ENCODE results near the gene RLN3. TPM values are rescaled to one million over a fixed set of nuclear protein-coding genes. Genes with fewer than 3 reads are reported as not detected.

RLN3 gene
- total RNA-seq, 6 donors from 2014 or later = 0.43 TPM; not detected in 5

DNA sequence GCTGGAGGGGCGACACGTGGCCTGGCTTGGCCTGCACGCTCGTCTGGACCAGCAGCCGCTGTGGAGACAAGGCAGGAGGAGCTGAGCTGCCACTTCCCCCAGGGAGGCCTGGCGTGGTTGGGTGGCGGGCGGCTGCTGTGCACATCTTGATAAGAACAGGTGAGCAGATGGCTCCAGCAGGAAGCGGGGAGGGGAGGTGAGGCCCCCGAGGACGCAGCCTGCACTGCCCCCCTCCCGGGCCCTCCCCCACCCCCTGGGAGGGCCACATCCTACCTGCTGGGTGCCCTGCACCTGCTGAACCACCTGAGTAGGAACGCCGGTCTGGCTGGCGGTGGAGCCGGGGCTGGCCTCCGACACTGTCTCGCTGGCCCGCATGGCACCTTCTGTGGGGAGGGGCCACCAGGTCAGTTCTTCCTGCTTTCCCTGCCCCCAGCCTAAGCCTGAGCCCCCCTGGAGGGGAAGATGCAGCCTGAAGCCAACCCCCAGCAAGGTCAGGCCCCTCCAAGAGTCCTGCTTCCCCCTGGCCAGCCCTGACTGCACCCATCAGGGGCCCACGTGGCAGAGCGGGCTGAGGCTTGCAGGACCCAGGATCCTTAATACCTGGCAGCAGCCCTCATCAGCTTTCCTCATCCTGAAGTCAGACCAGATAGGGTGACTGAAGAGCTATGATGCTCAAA, 44.6 kb upstream of the RLN3 start:
- DNase-seq = peak in 1 of 2 donors; percentile 81
- ATAC-seq (ENCODE audit: low FRiP score in 2 of 2) = no peak
- peak overlapping the region in 1 of 4 donors; percentile 15 for H3K27ac ChIP-seq
- 88% methylated on average over 13 of the region's 21 CpGs; no CpG with 5 or more reads in 1 of the 2 donors for WGBS, 2 donors
- no peak overlapping the region for H3K4me3 ChIP-seq
- H3K36me3 ChIP-seq = peaks cover 0 to 23% (median 9%) of the 10 kb centered on the region in 4 donors
- H3K4me1 ChIP-seq = peaks cover 37 to 55% (median 46%) of the 10 kb centered on the region in 4 donors
- H3K27me3 ChIP-seq = no peaks in the 10 kb centered on the region
- no peaks in the 10 kb centered on the region for H3K9me3 ChIP-seq
- TF ChIP-seq, protein P1, sequence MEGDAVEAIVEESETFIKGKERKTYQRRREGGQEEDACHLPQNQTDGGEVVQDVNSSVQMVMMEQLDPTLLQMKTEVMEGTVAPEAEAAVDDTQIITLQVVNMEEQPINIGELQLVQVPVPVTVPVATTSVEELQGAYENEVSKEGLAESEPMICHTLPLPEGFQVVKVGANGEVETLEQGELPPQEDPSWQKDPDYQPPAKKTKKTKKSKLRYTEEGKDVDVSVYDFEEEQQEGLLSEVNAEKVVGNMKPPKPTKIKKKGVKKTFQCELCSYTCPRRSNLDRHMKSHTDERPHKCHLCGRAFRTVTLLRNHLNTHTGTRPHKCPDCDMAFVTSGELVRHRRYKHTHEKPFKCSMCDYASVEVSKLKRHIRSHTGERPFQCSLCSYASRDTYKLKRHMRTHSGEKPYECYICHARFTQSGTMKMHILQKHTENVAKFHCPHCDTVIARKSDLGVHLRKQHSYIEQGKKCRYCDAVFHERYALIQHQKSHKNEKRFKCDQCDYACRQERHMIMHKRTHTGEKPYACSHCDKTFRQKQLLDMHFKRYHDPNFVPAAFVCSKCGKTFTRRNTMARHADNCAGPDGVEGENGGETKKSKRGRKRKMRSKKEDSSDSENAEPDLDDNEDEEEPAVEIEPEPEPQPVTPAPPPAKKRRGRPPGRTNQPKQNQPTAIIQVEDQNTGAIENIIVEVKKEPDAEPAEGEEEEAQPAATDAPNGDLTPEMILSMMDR (IDR thresholded peaks at IDR 0.05) = no peak
- TF ChIP-seq POLR2A (IDR thresholded peaks at IDR 0.05) = no peak
- TF ChIP-seq EP300 (IDR thresholded peaks at IDR 0.05) = no peak
- TF ChIP-seq POLR2AphosphoS5 (IDR thresholded peaks at IDR 0.05) = no peak

DNA sequence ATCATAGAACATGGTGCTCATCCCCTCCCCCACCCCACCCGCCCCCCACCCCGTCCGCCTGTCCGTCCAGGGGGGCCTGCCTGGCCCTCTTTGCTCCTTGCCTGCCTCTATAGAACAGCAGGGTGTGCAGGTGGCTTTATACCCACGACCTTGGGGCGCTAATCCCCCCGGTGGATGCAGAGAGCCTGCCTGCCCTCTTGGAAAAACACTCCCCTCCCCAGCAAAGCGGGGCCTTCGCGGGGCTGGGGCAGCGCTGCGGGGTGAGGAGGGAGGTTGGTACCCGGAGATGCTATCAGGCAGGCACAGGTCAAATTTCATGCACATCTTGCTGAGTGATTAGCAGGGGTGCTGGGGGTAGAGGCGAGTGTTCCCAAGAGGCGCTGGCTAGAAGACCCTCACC, 43.8 kb upstream of the RLN3 start:
- TF ChIP-seq, protein P1 (IDR thresholded peaks at IDR 0.05) = no peak
- TF ChIP-seq POLR2A (IDR thresholded peaks at IDR 0.05) = no peak
- TF ChIP-seq EP300 (IDR thresholded peaks at IDR 0.05) = no peak
- TF ChIP-seq POLR2AphosphoS5 (IDR thresholded peaks at IDR 0.05) = no peak
- Histone ChIP-seq H3K27me3 (no peaks in the 10 kb centered on the region), H3K9me3 (no peaks in the 10 kb centered on the region), H3K36me3 (peaks cover 0 to 26% (median 9%) of the 10 kb centered on the region in 4 donors), H3K4me1 (peaks cover 38 to 49% (median 42%) of the 10 kb centered on the region in 4 donors), H3K27ac (peak overlapping the region in 1 of 4 donors; percentile 93), H3K4me3 (no peak overlapping the region)
- ATAC-seq (ENCODE audit: low FRiP score in 2 of 2) (no peak), DNase-seq (peak in 1 of 2 donors; percentile 67)
- 85 to 91% methylated on average over 6 to 14 of the region's 15 CpGs for WGBS, 2 donors

DNA sequence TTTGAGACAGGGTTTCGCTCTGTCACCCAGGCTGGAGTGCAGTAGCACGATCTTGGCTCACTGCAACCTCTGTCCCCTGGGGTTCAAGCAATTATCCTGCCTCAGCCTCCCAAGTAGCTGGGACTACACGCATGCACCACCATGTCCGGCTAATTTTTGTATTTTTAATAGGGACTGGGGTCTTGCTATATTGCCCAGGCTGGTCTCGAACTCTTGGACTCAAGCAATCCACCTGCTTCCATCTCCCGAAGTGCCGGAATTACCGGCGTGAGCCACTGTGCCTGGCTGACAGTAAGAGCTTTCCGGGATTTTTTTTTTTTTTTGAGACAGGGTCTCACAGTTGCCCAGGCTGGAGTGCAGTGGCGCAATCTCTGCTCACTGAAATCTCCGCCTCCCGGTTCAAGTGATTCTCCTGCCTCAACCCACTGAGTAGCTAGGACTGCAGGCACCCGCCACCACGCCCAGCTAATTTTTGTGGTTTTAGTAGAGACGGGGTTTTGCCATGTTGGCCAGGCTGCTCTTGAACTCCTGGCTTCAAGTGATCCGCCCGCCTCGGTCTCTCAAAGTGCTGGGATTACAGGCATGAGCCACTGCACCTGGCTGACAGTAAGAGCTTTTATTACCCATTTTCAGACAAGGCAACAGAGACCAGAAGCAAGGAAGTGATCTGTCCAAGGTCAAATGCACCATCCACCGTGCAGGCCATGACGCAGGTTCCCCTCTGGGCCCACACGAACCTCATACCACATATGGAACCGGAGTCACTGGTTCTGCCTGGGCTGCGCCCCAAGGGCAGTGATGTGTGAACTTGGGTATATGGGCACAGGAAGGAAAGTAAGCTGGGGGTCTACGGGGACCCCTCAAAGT, 42.8 kb upstream of the RLN3 start:
- peak overlapping the region; percentile 84 to 97 (median 92) for H3K27ac ChIP-seq
- WGBS, 2 donors = 61 to 73% methylated on average over 23 to 25 of the region's 25 CpGs
- DNase-seq = peak in 1 of 2 donors; percentile 92
- H3K27me3 ChIP-seq = no peaks in the 10 kb centered on the region
- H3K36me3 ChIP-seq = peaks cover 0 to 28% (median 9%) of the 10 kb centered on the region in 4 donors
- ATAC-seq (ENCODE audit: low FRiP score in 2 of 2) = peak in 1 of 2 donors; percentile 24
- peak in 1 of 2 donors; percentile 3 for TF ChIP-seq POLR2AphosphoS5 (IDR thresholded peaks at IDR 0.05)
- TF ChIP-seq, protein P1 (IDR thresholded peaks at IDR 0.05) = no peak
- TF ChIP-seq POLR2A (IDR thresholded peaks at IDR 0.05) = peak in 1 of 4 donors; percentile 26
- no peak for TF ChIP-seq EP300 (IDR thresholded peaks at IDR 0.05)
- no peak overlapping the region for H3K4me3 ChIP-seq
- no peaks in the 10 kb centered on the region for H3K9me3 ChIP-seq
- H3K4me1 ChIP-seq = peaks cover 31 to 40% (median 36%) of the 10 kb centered on the region in 4 donors

DNA sequence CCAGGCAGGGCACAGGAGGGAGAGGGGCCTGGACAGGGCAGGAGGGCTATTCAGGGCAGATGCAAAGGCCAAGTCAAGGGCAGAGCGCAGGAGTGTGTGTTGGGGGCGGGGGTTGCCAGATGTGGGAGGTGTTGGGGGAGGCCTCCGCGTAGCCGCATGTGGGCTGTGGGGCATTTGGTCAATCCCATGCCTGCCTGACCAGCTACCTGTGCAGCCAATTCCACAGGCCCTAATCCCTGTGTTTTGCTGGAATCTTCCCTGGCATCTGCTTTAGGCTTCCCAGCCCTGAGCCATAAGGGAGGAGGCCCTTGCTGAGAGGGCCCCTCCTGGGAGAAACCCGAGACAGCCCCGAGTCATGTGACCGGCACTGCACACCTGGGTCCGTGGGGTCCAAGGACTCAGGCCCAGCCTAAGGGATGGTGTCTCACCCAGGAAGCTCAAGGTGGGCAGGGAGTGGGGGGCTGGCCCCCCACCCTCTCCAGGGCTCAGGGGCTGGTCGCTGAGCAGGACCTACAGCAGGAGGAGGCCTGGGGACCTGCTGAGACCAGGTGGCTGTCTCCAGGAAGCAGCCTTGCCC, 42.1 kb upstream of the RLN3 start:
- peak in 1 of 2 donors; percentile 30 for DNase-seq
- TF ChIP-seq EP300 (IDR thresholded peaks at IDR 0.05) (no peak), POLR2A (IDR thresholded peaks at IDR 0.05) (no peak), POLR2AphosphoS5 (IDR thresholded peaks at IDR 0.05) (no peak)
- TF ChIP-seq, protein P1 (IDR thresholded peaks at IDR 0.05) = no peak
- peaks cover 31 to 40% (median 36%) of the 10 kb centered on the region in 4 donors for H3K4me1 ChIP-seq

More for the DNA sequence above, 42.1 kb upstream of the RLN3 start:
- Histone ChIP-seq H3K27ac (peak overlapping the region; percentile 84 to 97 (median 92)), H3K4me3 (peak overlapping the region in 2 of 4 donors; percentile 14 to 25), H3K36me3 (peaks cover 0 to 23% (median 10%) of the 10 kb centered on the region in 4 donors), H3K27me3 (no peaks in the 10 kb centered on the region), H3K9me3 (no peaks in the 10 kb centered on the region)
- peak in 1 of 2 donors; percentile 1 for ATAC-seq (ENCODE audit: low FRiP score in 2 of 2)
- WGBS, 2 donors = 68 to 71% methylated on average over 8 of the region's 10 CpGs
